Activated T-cell treated with anti-CD3 and anti-CD28 coated beads, Interleukin-2, amount 50 U/mL, for 4 hours (primary cell): ENCODE measurements around the gene DMXL2. TPM values are rescaled to one million over a fixed set of nuclear protein-coding genes. Genes with fewer than 3 reads are reported as not detected.

Source experiments
- ATAC-seq, 2 donors: fragments of 200-7000 bp; cut with Tn5 transposase; one replicate each; pipeline ENCODE4 v1.10.0; 2021
- DNase-seq: peaks from one replicate; pipeline ENCODE4 v3.0.0-alpha.2; 2020
- H3K27me3 Mint-ChIP-seq: one replicate; pipeline ENCODE4 v1.8.0; 2021; ENCODE audit warnings: low read depth, mixed read lengths
- H3K36me3 Mint-ChIP-seq: one replicate; pipeline ENCODE4 v1.8.0; 2022; ENCODE audit warnings: mixed read lengths; ENCODE audit not compliant: insufficient read depth
- H3K4me1 Mint-ChIP-seq: one replicate; pipeline ENCODE4 v1.8.0; 2021; ENCODE audit warnings: low read depth, mixed read lengths
- H3K4me3 Mint-ChIP-seq: one replicate; pipeline ENCODE4 v1.8.0; 2021; ENCODE audit warnings: mild to moderate bottlenecking, moderate library complexity, mixed read lengths
- H3K9me3 Mint-ChIP-seq: one replicate; pipeline ENCODE4 v1.8.0; 2021; ENCODE audit warnings: mixed read lengths
- total RNA-seq, 3 donors: library from RNA; stranded (reverse); gene quantifications; one replicate each; pipeline ENCODE4 v1.2.1, GENCODE V29; 2021

Gene DMXL2
- total RNA-seq, 3 donors from 2014 or later, result 3.0 to 5.8 (median 4.6) TPM

GRCh38 chr15:51505251-51505650, 117.3 kb downstream of the DMXL2 start:
- peaks cover 3% of the 10 kb centered on the region for H3K9me3 Mint-ChIP-seq
- no peaks in the 10 kb centered on the region for H3K4me1 Mint-ChIP-seq
- no peak overlapping the region for H3K4me3 Mint-ChIP-seq
- no peaks in the 10 kb centered on the region for H3K27me3 Mint-ChIP-seq
- DNase-seq (no peak), ATAC-seq (no peak)
- H3K36me3 Mint-ChIP-seq, result peaks cover 3% of the 10 kb centered on the region

GRCh38 chr15:51503003-51503402, 119.6 kb downstream of the DMXL2 start:
- ATAC-seq, result no peak
- Mint-ChIP-seq H3K36me3 (no peaks in the 10 kb centered on the region), H3K9me3 (no peaks in the 10 kb centered on the region), H3K4me3 (no peak overlapping the region), H3K27me3 (no peaks in the 10 kb centered on the region), H3K4me1 (no peaks in the 10 kb centered on the region)
- no peak for DNase-seq

GRCh38 chr15:51499379-51499976, 123.1 kb downstream of the DMXL2 start:
- no peaks in the 10 kb centered on the region for H3K36me3 Mint-ChIP-seq
- DNase-seq, result no peak

DNA sequence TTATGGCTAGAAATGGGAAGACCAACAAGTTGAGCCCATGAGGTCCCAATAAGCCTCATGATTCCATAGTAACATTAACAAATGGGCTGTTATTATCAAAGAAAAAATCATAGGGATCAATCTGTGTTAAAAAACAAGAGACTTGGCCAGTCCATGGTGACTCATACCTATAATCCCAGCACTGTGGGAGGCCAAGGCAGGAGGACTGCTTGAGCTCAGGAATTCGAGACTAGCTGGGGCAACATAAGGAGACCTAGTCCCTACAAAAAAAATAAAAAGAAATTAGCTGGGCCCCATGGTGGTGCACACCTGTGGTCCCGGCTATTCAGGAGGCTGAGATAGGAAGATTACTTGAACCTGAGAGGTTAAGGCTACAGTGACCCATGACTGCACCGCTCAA, 124.8 kb downstream of the DMXL2 start:
- ATAC-seq, result no peak
- Mint-ChIP-seq H3K4me1 (no peaks in the 10 kb centered on the region), H3K27me3 (no peaks in the 10 kb centered on the region), H3K4me3 (no peak overlapping the region), H3K9me3 (no peaks in the 10 kb centered on the region), H3K36me3 (no peaks in the 10 kb centered on the region)
- no peak for DNase-seq

More at GRCh38 chr15:51499379-51499976, 123.1 kb downstream of the DMXL2 start:
- ATAC-seq, result no peak
- Mint-ChIP-seq H3K9me3 (no peaks in the 10 kb centered on the region), H3K4me1 (no peaks in the 10 kb centered on the region), H3K4me3 (no peak overlapping the region), H3K27me3 (no peaks in the 10 kb centered on the region)

DNA sequence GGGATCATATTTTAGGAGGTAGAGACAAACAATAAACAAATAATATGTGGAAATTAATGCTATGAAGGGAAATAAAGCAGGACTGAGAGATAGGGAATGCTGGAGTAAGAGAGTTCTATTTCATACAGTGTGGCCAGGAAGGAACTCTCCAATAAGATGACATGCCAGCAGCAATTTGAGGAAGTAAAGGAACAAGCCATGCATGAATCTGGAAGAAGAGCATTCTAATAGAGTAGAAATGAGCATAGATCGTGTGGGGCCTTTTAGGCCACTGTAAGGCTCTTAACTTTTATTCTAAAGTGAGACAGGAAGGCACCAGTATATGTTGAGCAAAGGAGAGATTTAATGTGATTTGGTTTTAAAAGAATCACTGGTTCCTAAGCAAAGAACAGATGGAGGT, 126.3 kb downstream of the DMXL2 start:
- no peaks in the 10 kb centered on the region for H3K4me1 Mint-ChIP-seq
- no peaks in the 10 kb centered on the region for H3K36me3 Mint-ChIP-seq
- H3K27me3 Mint-ChIP-seq, result no peaks in the 10 kb centered on the region
- H3K4me3 Mint-ChIP-seq, result no peak overlapping the region
- no peak for ATAC-seq
- no peaks in the 10 kb centered on the region for H3K9me3 Mint-ChIP-seq
- no peak for DNase-seq

DNA sequence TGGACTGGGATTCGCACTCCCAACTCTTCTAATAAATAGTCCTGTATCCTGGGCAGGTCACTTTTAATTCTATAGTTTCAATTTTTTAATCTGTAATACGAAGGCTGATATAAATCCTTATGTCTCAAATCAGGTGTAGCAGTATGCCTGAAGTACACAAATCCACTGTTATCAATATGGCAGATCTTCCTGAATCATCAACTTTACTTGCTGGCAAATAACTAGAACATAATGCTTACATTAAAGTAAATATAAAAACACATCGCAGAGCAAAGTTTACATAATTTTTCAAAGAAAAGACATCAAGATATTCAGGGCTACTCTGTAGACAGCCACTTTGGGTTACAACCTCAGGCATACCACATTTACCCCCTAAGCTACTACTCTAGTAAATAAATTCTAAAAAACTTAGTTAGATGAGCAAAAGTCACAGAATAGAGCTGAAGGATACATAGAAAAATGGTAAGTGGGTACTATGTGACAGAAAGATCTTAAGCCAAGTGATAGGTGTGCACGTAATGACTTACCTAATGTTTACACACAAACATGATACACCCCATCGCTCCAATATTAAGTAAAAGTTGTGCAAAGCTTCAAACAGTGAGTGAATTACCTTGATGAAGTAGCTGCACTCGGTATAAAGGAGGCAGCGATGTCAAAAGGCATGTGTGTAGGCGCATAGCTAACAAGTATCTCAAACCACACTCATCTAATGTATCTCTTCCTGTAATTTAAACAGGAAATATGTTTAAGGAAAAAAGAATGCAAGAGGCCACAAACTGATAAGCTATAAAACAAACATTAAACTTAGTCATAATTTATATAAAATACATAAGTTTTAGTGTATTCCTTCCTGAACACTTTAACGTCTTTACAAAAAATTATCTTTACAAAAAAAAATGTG, 127.9 kb downstream of the DMXL2 start:
- no peak overlapping the region for H3K4me3 Mint-ChIP-seq
- H3K36me3 Mint-ChIP-seq, result no peaks in the 10 kb centered on the region
- DNase-seq (no peak), ATAC-seq (no peak)
- no peaks in the 10 kb centered on the region for H3K4me1 Mint-ChIP-seq
- H3K9me3 Mint-ChIP-seq, result no peaks in the 10 kb centered on the region
- H3K27me3 Mint-ChIP-seq, result no peaks in the 10 kb centered on the region

GRCh38 chr15:51493892-51494291, 128.7 kb downstream of the DMXL2 start:
- Mint-ChIP-seq H3K36me3 (no peaks in the 10 kb centered on the region), H3K9me3 (no peaks in the 10 kb centered on the region), H3K27me3 (no peaks in the 10 kb centered on the region), H3K4me1 (no peaks in the 10 kb centered on the region), H3K4me3 (no peak overlapping the region)
- ATAC-seq, result no peak
- no peak for DNase-seq

- H3K9me3 Mint-ChIP-seq, result peaks cover 4% of the 10 kb centered on the region
- ATAC-seq, result no peak
These were observed 130.0 kb downstream of the DMXL2 start for GRCh38 chr15:51492528-51492927.

GRCh38 chr15:51491941-51492340, 130.6 kb downstream of the DMXL2 start:
- Mint-ChIP-seq H3K9me3 (peaks cover 4% of the 10 kb centered on the region), H3K36me3 (peaks cover 10% of the 10 kb centered on the region), H3K27me3 (no peaks in the 10 kb centered on the region), H3K4me3 (no peak overlapping the region), H3K4me1 (no peaks in the 10 kb centered on the region)
- ATAC-seq (no peak), DNase-seq (no peak)

More at GRCh38 chr15:51492528-51492927, 130.0 kb downstream of the DMXL2 start:
- DNase-seq, result no peak
- Mint-ChIP-seq H3K4me1 (no peaks in the 10 kb centered on the region), H3K4me3 (no peak overlapping the region), H3K27me3 (no peaks in the 10 kb centered on the region), H3K36me3 (peaks cover 10% of the 10 kb centered on the region)

GRCh38 chr15:51484781-51485180, 137.8 kb downstream of the DMXL2 start:
- peaks cover 31% of the 10 kb centered on the region for H3K9me3 Mint-ChIP-seq
- peaks cover 31% of the 10 kb centered on the region for H3K36me3 Mint-ChIP-seq
- H3K4me1 Mint-ChIP-seq, result no peaks in the 10 kb centered on the region
- no peak overlapping the region for H3K4me3 Mint-ChIP-seq
- ATAC-seq, result no peak
- DNase-seq, result no peak
- no peaks in the 10 kb centered on the region for H3K27me3 Mint-ChIP-seq

DNA sequence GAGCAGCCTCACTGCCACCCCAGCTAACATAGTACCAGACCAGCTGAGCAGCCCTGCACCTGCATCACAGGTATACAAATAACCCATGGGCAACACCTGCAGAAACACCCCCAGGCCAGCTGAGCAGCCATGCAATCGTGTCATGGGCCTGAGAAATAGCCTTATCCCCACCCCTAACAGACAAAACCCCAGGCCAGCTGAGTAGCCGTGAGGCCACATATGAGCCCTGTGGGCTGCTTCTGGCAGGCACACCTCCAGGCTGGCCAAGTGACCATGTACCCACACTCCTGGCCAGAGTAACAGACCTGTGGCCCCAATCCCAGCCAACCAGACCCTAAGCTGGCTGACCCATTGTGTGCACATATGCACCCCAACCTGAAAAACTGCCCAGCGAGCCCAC, 138.6 kb downstream of the DMXL2 start:
- H3K27me3 Mint-ChIP-seq, result no peaks in the 10 kb centered on the region
- DNase-seq (no peak), ATAC-seq (no peak)
- no peaks in the 10 kb centered on the region for H3K4me1 Mint-ChIP-seq
- peaks cover 31% of the 10 kb centered on the region for H3K9me3 Mint-ChIP-seq
- no peak overlapping the region for H3K4me3 Mint-ChIP-seq
- peaks cover 33% of the 10 kb centered on the region for H3K36me3 Mint-ChIP-seq

DNA sequence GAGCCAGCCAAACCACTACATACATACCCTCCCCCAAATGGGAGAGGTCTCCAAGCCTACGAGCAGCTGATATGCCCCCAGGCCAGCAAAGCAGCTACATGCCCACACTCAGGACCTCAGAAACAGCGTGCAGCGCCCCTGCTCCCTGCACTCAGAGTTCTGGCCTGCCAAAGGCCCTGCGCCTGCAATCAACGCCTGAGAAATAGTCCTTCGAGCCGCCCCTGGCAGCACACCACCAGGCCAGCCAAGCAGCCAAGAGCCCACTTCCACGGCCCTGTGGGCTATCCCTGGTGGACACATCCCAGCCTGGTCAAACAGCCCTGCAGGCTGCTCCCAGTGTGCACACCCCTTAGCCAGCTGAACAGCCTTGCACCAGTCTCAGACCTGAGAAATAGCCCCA, 139.1 kb downstream of the DMXL2 start:
- no peak for ATAC-seq

GRCh38 chr15:51475736-51476135, 146.8 kb downstream of the DMXL2 start:
- DNase-seq (no peak), ATAC-seq (no peak)
- H3K4me1 Mint-ChIP-seq, result no peaks in the 10 kb centered on the region
- peaks cover 4% of the 10 kb centered on the region for H3K36me3 Mint-ChIP-seq
- H3K9me3 Mint-ChIP-seq, result peaks cover 2% of the 10 kb centered on the region
- no peaks in the 10 kb centered on the region for H3K27me3 Mint-ChIP-seq
- no peak overlapping the region for H3K4me3 Mint-ChIP-seq

More for the DNA sequence above, 139.1 kb downstream of the DMXL2 start:
- H3K9me3 Mint-ChIP-seq, result peaks cover 31% of the 10 kb centered on the region
- no peaks in the 10 kb centered on the region for H3K27me3 Mint-ChIP-seq
- H3K4me3 Mint-ChIP-seq, result no peak overlapping the region
- no peaks in the 10 kb centered on the region for H3K4me1 Mint-ChIP-seq
- no peak for DNase-seq
- H3K36me3 Mint-ChIP-seq, result peaks cover 29% of the 10 kb centered on the region

GRCh38 chr15:51470512-51470911, 152.1 kb downstream of the DMXL2 start:
- ATAC-seq, result no peak
- Mint-ChIP-seq H3K27me3 (no peaks in the 10 kb centered on the region), H3K4me3 (no peak overlapping the region)

GRCh38 chr15:51460796-51461195, 161.8 kb downstream of the DMXL2 start:
- Mint-ChIP-seq H3K36me3 (peaks cover 7% of the 10 kb centered on the region), H3K4me1 (no peaks in the 10 kb centered on the region), H3K4me3 (no peak overlapping the region), H3K27me3 (no peaks in the 10 kb centered on the region), H3K9me3 (no peaks in the 10 kb centered on the region)
- DNase-seq (no peak), ATAC-seq (no peak)

More at GRCh38 chr15:51470512-51470911, 152.1 kb downstream of the DMXL2 start:
- Mint-ChIP-seq H3K36me3 (peaks cover 1% of the 10 kb centered on the region), H3K4me1 (no peaks in the 10 kb centered on the region), H3K9me3 (no peaks in the 10 kb centered on the region)
- no peak for DNase-seq
